BE2C (cell line): ENCODE measurements around the gene FSTL4.

Experiments used
- DNase-seq: peaks from one replicate; pipeline ENCODE4 v3.0.0-alpha.2; 2020
- H3K27me3 ChIP-seq: fragments of 250-450 bp; sonication (Bioruptor Pico); 2 replicates; pipeline ENCODE4 v1.5.1; 2020; ENCODE audit warnings: mild to moderate bottlenecking
- H3K36me3 ChIP-seq: fragments of 250-450 bp; sonication (Bioruptor Pico); 2 replicates; pipeline ENCODE4 v1.5.1; 2020; ENCODE audit warnings: mild to moderate bottlenecking
- H3K4me1 ChIP-seq: fragments of 250-450 bp; sonication (Bioruptor Pico); 2 replicates; pipeline ENCODE4 v1.5.1; 2020
- H3K4me3 ChIP-seq: 2 replicates; pipeline ENCODE4 v1.5.1; 2011; ENCODE audit warnings: low read depth, low read length
- H3K9me3 ChIP-seq: fragments of 250-450 bp; sonication (Bioruptor Pico); 2 replicates; pipeline ENCODE4 v1.5.1; 2020
- CTCF ChIP-seq: IDR thresholded peaks from 2 replicates; pipeline ENCODE4 v1.5.1; 2012; ENCODE audit warnings: mild to moderate bottlenecking, low read depth, low read length

Gene FSTL4

GRCh38 chr5:133344266-133344665 lies 268.1 kb downstream of the FSTL4 start:
- Histone ChIP-seq H3K27me3 (no peaks in the 10 kb centered on the region; the same call in 1 of the 2 replicates), H3K36me3 (no peaks in the 10 kb centered on the region), H3K9me3 (0 out of 2 replicates have a peak, but pooled peaks cover 3% of the 10 kb centered on the region), H3K4me3 (no peak overlapping the region), H3K4me1 (no peaks in the 10 kb centered on the region)
- TF ChIP-seq CTCF = no peak
- DNase-seq = no peak

DNA sequence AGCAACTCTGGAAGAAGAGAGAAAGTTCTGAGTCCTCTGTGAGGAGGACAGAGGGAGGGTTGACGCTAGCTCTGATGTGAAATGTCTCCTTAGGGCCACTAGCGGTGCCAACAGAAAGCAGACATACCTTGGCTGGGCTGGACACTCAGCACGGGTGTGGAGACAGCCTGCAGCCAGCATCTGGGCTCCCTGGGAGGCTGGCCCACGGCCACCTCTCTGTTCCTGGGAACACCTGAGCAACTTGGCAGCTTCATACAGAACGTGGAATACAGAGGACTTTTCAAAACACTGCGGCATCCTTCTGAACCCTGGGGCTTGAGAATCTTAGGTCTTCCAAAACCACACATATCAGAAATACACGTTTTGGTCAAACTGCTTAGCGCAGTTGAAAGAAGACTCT lies 269.1 kb downstream of the FSTL4 start:
- TF ChIP-seq CTCF = no peak
- no peak for DNase-seq
- H3K4me1 ChIP-seq = no peaks in the 10 kb centered on the region
- H3K4me3 ChIP-seq = no peak overlapping the region
- H3K36me3 ChIP-seq = no peaks in the 10 kb centered on the region
- no peaks in the 10 kb centered on the region; the same call in 1 of the 2 replicates for H3K27me3 ChIP-seq
- 0 out of 2 replicates have a peak, but pooled peaks cover 3% of the 10 kb centered on the region for H3K9me3 ChIP-seq

DNA sequence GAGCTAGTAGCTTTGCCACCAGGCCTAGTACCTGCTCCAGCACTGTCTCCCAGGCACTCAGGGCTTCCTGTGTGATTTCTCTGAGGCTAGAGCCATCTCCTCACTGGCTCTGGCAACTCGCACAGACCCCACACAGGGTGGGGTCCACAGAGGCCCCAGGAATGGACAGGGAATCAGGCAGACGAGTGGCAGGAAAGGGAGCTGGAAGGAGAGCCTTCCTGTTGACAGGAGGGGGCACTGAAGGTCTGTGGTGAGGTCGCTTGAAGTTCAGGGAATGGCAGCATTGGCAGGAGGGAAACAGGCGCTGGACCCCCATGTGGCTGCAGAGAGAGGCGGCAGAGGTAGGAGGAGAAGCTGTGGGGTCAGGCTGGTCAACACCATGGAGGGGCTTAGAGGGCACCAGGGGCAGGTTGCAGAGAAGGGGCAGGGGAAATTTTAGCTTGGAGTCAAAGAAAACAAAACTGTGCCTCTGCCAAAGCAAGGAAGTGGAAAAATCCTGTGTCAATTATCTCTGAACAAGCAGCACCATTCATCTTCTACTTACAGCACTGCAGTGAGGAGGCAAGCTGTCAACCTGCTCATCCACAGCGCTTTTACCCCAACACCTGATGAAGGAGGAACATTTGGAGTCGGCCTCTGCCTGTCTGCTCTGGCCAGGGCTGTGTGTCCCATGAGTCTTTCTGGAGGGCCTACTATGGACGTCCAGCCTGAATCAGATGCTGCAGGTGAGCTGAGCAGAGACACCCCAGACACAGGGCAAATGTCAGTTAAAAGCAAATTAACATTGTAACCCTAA lies 270.2 kb downstream of the FSTL4 start:
- no peak for TF ChIP-seq CTCF
- H3K36me3 ChIP-seq = no peaks in the 10 kb centered on the region
- no peak for DNase-seq
- H3K4me1 ChIP-seq = no peaks in the 10 kb centered on the region
- no peak overlapping the region for H3K4me3 ChIP-seq
- 0 out of 2 replicates have a peak, but pooled peaks cover 3% of the 10 kb centered on the region for H3K9me3 ChIP-seq
- H3K27me3 ChIP-seq = no peaks in the 10 kb centered on the region

DNA sequence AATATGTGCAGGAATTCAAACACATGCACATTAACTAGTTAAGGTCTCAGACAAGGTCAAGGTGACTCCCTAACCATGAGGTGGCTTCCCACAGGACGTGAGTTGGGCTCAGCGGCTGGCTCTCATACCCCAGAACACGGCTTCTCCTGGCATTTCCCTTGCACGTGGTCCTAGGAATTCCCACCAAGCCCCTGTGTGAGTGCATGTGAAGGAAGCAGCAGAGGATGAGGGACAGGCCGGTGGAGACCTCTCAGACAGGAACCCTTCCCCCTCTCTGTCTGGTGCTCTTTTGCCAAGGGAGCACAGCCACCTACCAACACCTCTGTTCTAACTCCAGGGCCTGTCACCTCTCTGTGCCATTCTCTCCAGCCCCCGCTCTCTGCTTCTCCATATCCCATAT lies 271.0 kb downstream of the FSTL4 start:
- Histone ChIP-seq H3K27me3 (no peaks in the 10 kb centered on the region), H3K9me3 (0 out of 2 replicates have a peak, but pooled peaks cover 3% of the 10 kb centered on the region), H3K4me1 (no peaks in the 10 kb centered on the region), H3K4me3 (no peak overlapping the region), H3K36me3 (no peaks in the 10 kb centered on the region)
- TF ChIP-seq CTCF = no peak
- no peak for DNase-seq

DNA sequence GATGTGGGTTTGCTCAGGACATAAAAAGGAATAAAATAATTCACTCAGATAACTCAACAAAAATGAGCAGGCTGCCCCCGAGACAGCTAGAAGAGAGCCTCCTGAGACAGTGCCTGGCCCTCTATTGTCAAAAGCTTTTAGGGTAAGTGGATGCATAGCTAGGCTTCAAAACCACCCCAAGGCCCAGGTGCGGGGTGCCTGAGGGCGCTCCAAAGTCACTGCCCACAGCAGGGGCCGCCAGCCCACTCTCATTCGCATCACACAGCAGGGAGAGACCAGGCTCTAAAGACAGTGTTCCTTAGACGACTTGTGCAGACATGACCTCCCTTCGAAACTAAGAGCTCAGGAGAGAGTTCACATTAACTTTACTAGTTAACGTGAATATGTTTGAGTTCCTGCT lies 271.5 kb downstream of the FSTL4 start:
- Histone ChIP-seq H3K36me3 (no peaks in the 10 kb centered on the region), H3K4me3 (no peak overlapping the region), H3K4me1 (no peaks in the 10 kb centered on the region), H3K9me3 (0 out of 2 replicates have a peak, but pooled peaks cover 1% of the 10 kb centered on the region), H3K27me3 (no peaks in the 10 kb centered on the region)
- no peak for TF ChIP-seq CTCF
- no peak for DNase-seq
